Putamen (tissue), 1 donor: ENCODE measurements around the gene ZNF462.
A peak's percentile ranks its signal among the peaks of the same experiment; 100 is the strongest.

ENCODE experiments used
- DNase-seq: peaks from one replicate; pipeline ENCODE4 v3.0.0-alpha.2; 2016; ENCODE audit warnings: low spot score

The ZNF462 gene

DNA sequence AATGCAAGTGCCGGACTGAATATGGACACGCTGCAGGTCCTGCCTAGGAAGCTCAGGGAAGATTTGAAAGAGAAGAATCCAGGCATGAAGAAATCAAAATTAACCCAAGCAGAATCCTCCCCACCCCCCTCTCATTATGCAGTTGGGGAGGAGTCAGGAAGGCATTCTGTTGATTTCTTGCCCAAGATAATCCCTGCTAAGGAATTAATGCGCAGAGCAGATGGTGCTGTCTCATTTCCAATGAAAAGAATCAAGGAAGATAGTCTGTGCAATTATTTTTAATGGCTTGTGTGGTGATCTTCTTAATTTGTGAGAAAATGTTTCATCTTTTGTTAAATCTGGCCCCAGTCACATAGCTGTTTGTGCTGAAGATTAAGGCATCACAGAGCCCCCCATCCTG is 145.0 kb downstream of the ZNF462 start:
- no peak for DNase-seq

DNA sequence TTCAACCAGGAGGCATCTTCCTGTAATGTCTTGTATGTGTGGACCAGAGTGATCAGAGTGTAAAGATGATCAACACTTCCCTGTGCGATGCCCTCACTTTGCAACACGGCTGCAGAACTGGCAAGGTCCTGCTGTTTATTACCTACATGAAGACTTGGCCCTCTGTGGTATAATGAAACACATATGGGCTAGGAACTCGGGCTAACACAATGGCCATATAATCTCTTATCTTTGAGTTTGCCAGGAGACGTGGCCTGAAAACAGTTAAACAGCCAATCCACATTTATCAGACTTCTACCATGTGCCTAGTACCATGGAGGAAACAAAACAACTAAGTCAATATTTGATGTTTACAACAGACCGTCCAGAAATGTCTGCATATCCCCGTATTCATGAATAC is 145.5 kb downstream of the ZNF462 start:
- DNase-seq: no peak

GRCh38 chr9:107016383-107016782 is 153.4 kb downstream of the ZNF462 start:
- no peak for DNase-seq

- no peak for DNase-seq
Observed at GRCh38 chr9:107018861-107019545, 156.0 kb downstream of the ZNF462 start.

- DNase-seq: no peak
Observed at GRCh38 chr9:107020040-107020530, 157.1 kb downstream of the ZNF462 start.

DNA sequence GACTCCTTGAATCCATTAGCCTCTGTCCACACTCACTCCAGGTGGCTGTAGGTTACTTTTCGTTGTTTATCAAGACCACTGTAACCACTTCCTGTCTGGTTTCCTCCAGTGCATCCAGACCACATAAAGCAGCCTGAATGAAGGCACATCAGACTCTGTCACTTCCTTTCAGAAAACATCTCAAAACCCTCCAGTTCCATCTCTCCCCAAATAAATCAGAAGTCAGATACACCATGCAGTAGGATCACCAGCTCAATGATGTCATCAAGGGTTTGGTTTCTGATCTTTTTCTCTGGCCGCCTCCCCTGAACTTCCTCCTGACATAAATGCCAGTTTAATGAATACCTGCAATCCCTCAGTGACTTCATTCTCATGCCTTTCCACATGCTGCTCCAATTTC is 161.2 kb downstream of the ZNF462 start:
- no peak for DNase-seq

GRCh38 chr9:107025260-107026035 is 162.5 kb downstream of the ZNF462 start:
- DNase-seq: no peak

DNA sequence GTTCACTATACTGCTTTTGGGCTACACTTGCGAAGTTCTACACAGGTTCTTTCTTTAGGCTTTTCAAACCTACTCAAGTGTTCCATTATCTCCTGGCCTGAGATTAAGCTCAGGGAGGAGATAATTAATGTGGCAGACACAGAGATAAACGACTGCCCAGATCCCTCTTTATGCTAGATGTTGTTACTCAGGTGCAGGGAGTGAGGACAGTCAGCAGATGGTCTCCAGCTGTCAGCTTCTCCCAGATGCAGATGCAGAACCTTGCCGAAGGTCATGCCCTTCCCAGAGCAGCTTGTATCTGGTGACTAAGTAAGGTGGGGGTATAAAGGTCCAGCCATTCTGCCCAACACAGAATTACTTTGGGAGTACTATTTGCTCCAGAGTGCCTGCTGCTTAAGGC is 166.2 kb downstream of the ZNF462 start:
- DNase-seq: no peak

DNA sequence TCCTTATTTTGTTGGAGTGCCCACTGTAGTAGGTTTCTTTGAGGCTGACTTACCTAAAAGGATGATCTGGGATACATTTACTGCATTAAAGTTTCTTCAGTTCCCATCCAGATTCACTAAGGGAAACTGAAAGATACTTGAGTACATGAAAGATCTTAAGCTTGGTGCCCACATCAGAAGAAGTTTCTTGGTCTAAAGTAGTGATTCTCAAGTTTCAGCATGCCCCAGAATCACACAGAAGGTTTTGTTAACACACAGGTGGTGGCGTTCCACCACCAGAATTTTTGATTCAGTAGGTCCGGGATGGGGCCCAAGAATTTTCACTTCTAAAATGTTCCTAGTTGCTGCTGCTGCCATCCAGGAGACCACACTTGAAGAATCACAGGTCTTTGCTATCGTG is 171.0 kb downstream of the ZNF462 start:
- DNase-seq: no peak

GRCh38 chr9:107034831-107035230 is 171.9 kb downstream of the ZNF462 start:
- DNase-seq: no peak

GRCh38 chr9:107036367-107036766 is 173.4 kb downstream of the ZNF462 start:
- DNase-seq: no peak

GRCh38 chr9:107039542-107039941 is 176.6 kb downstream of the ZNF462 start:
- DNase-seq: no peak

DNA sequence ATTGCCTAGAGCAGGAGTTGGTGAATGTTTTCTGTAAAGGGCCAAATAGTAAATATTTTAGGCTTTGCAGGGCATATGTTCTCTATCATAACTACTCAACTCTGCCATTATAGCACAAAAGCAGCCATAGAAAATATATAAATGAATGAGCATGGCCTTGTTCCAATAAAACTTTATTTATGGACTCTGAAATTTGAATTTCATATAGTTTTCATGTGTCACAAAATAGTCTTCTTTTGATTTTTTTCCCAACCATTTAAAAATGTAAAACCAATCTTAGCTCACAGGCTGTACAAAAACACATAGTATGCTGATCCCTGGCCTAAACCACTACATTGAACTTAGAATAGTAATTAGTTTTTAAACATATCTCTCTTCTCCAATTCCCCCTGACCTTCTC is 179.6 kb downstream of the ZNF462 start:
- no peak for DNase-seq

DNA sequence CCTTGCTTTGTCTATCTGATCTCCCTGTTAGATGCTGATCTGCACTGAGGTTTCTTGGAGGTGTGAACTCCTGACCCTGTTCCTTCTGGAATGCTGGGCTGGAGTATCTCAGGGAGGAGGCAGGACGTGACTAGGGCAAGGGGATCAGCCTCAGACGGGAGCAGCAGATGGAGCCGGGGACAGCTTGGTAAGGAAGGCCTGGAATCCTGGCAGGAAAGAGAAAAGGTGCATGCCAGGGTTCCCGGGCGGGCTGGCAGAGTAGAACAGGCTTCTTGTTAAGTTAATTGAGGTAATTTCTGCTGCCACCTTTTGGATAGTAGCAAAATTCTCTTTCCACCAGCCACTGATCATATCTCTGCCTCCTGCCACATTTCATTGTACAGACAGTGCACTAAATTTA is 180.9 kb downstream of the ZNF462 start:
- DNase-seq: peak; percentile 19

DNA sequence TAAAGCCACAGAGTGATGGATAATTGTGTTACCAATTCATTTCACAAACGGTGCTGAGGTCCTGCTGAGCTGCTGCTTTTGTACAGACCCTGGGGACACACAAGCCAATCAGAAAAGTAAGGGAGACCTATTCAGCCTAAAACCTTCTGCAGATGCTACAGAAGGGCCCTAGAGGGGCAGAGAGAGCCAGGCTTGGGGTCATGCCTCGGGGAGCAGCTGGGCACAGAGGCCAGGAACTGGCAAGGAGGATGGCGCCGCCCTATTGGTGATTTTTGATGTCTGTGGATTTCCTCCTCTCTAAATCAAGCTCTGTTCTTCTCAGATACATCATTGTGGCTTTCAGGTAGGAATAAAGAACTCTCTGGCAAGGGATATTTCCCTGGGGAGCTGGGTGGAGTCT is 181.9 kb downstream of the ZNF462 start:
- DNase-seq: no peak

- DNase-seq: no peak
Observed at GRCh38 chr9:107046692-107047091, 183.7 kb downstream of the ZNF462 start.

- peak; percentile 6 for DNase-seq
Observed at GRCh38 chr9:107049046-107049802, 186.3 kb downstream of the ZNF462 start.

- no peak for DNase-seq
Observed at GRCh38 chr9:107049803-107050184, 186.8 kb downstream of the ZNF462 start.

GRCh38 chr9:107051392-107051791 is 188.4 kb downstream of the ZNF462 start:
- no peak for DNase-seq

DNA sequence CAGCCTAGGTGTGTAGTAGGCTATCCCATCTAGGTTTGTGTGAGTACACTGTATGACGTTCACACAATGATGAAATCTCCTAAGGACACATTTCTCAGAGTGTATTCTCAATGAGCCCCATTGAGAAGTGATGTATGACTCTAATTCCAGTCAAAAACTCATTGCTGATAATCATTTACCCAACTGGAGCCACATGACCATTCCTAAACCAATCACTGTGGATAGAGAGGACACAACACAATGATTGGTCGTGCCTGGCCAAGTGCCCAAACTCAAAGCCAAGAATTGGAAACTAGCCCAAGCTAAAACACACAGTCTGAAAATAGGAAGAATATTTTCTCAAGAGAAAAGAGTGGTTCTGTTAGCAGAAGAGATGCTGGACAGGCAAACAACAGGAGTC is 191.2 kb downstream of the ZNF462 start:
- DNase-seq: no peak

GRCh38 chr9:107059220-107059619 is 196.3 kb downstream of the ZNF462 start:
- DNase-seq: no peak

GRCh38 chr9:107060062-107060461 is 197.1 kb downstream of the ZNF462 start:
- no peak for DNase-seq
